K562 (cell line): Measurements from ENCODE around the gene LITAF. TPM values are rescaled to one million over a fixed set of nuclear protein-coding genes. Genes with fewer than 3 reads are reported as not detected.

ENCODE experiments used
- ARID2 ChIP-seq: fragments of 450-650 bp; IDR thresholded peaks from 2 replicates; pipeline ENCODE4 v1.6.1; 2017; ENCODE audit warnings: antibody characterized with exemption, mild to moderate bottlenecking
- BCLAF1 ChIP-seq, 2 experiments: fragments of 450-650 bp in 1 of 2; IDR thresholded peaks; 2 replicates each; pipeline ENCODE4 v1.6.1; 2011 to 2017; ENCODE audit warnings: low read depth in 2 of 2, antibody characterized with exemption in 1 of 2, borderline replicate concordance in 1 of 2, low read length in 1 of 2, mild to moderate bottlenecking in 1 of 2, mixed read lengths in 1 of 2; ENCODE audit not compliant: control insufficient read depth in 1 of 2
- CHAMP1 ChIP-seq: fragments of 450-650 bp; IDR thresholded peaks from 2 replicates; pipeline ENCODE4 v1.6.1; 2016; ENCODE audit warnings: mild to moderate bottlenecking
- FOS ChIP-seq: IDR thresholded peaks from 3 replicates; pipeline ENCODE4 v1.6.1; 2011; ENCODE audit not compliant: insufficient read length; ENCODE audit errors: extremely low read depth
- JUND ChIP-seq, 2 experiments: IDR thresholded peaks; 2 replicates in 1 of 2; 3 replicates in 1 of 2; pipeline ENCODE4 v1.6.1; 2011; ENCODE audit warnings: borderline replicate concordance in 2 of 2, low read depth in 2 of 2, low read length in 2 of 2, improper control_type of control experiment in 1 of 2, missing biosample characterization in 1 of 2, missing genetic modification characterization in 1 of 2, missing genetic modification reagents in 1 of 2
- KLF13 ChIP-seq: fragments of 450-650 bp; IDR thresholded peaks from 2 replicates; pipeline ENCODE4 v1.6.1; 2016; ENCODE audit warnings: missing genetic modification characterization, low read depth, mild to moderate bottlenecking, missing compliant biosample characterization, moderate library complexity, borderline replicate concordance
- PKNOX1 ChIP-seq: fragments of 450-650 bp; IDR thresholded peaks from 2 replicates; pipeline ENCODE4 v1.6.1; 2016
- RBFOX2 ChIP-seq: fragments of 200-400 bp; formaldehyde crosslinking; IDR thresholded peaks from 2 replicates; pipeline ENCODE4 v1.6.1; 2017; ENCODE audit warnings: low read depth, mild to moderate bottlenecking, low read length, moderate library complexity
- SMARCA5 ChIP-seq: fragments of 450-650 bp; IDR thresholded peaks from 2 replicates; pipeline ENCODE4 v1.6.1; 2016
- ZBTB8A ChIP-seq: fragments of 450-650 bp; IDR thresholded peaks from 2 replicates; pipeline ENCODE4 v1.6.1; 2018; ENCODE audit warnings: mild to moderate bottlenecking, moderate library complexity; ENCODE audit not compliant: partially characterized antibody
- ZBTB9 ChIP-seq: fragments of 450-650 bp; formaldehyde crosslinking; IDR thresholded peaks from 2 replicates; pipeline ENCODE4 v1.4.0; 2020; ENCODE audit warnings: mild to moderate bottlenecking, moderate library complexity
- ZNF184 ChIP-seq: sonication (generic); formaldehyde crosslinking; IDR thresholded peaks from 2 replicates; pipeline ENCODE4 v1.5.0; 2020; ENCODE audit warnings: missing genetic modification reagents
- ZNF518B ChIP-seq: fragments of 250-450 bp; sonication (Bioruptor Pico); IDR thresholded peaks from 2 replicates; pipeline ENCODE4 v1.5.0; 2021; ENCODE audit warnings: mild to moderate bottlenecking, moderate library complexity
- polyA plus RNA-seq, 8 experiments: library from polyadenylated mRNA; depleted of rRNA in 4 of 8; stranded (reverse) in 5 of 8; unstranded in 3 of 8; fragments of >200 nt; fragmentation: Nextera tagmentation in 2 of 8; fragmentation: Illumina TruSeq in 1 of 8; extraction: Ambion mirVana in 2 of 8; extraction: Trizol in 1 of 8; gene quantifications; 2 replicates each; pipeline versions ENCODE4 v1.2.1 to v1.2.3, GENCODE V29; 2011 to 2014; ENCODE audit warnings: inconsistent platforms in 1 of 8, missing spikeins in 1 of 8
- total RNA-seq, 7 experiments: library from RNA; depleted of rRNA in 6 of 7; stranded (reverse); fragments of >200 nt in 6 of 7; fragmentation: Illumina TruSeq in 2 of 7; extraction: Trizol in 2 of 7; gene quantifications; 2 replicates each; pipeline versions ENCODE4 v1.2.1 to v1.2.3, GENCODE V29; 2011 to 2021; ENCODE audit warnings: low replicate concordance in 1 of 7

Gene LITAF
- total and polyA plus RNA-seq, 9 of the 15 experiments (the other 6 are each of a cell fraction or from before 2014, with no cell fraction given), result 4.1 to 17.8 (median 11.9) TPM

- TF ChIP-seq ZNF518B (CRISPR knock-in tag) (no peak), PKNOX1 (no peak), KLF13 (tag) (no peak), ZBTB8A (no peak), RBFOX2 (peak; percentile 53; the same call in 1 of the 2 replicates), ZBTB9 (CRISPR knock-in tag) (0 out of 2 replicates have a peak, but pooled peaks have one; percentile 27), CHAMP1 (no peak), ZNF184 (no peak), ARID2 (no peak), FOS (no peak), JUND (IDR thresholded peaks at IDR 0.05; ENCODE audit: borderline replicate concordance, low read depth, low read length) (no peak), JUND (tag; IDR thresholded peaks at IDR 0.05; ENCODE audit: borderline replicate concordance, low read depth, low read length) (no peak), BCLAF1 (IDR thresholded peaks at IDR 0.05; ENCODE audit: borderline replicate concordance in 1 of 2, control insufficient read depth in 1 of 2, low read depth in 2 of 2, low read length in 1 of 2) (no peak), SMARCA5 (no peak)
Measured at GRCh38 chr16:11586856-11587642, at the start of gene LITAF (continued).
